T-helper 1 cell treated with Interleukin-12 subunit alpha and Interleukin-12 subunit beta and Interleukin-4 antibody, amounts not matched to agents 30 ng/mL and 1 ng/mL, for 36 hours (primary cell): ENCODE data around the gene TAS2R4. TPM values are rescaled to one million over a fixed set of nuclear protein-coding genes. Genes with fewer than 3 reads are reported as not detected.
"Not testable (repeated sequence)": the region's sequence is repeated elsewhere in the genome, so short reads cannot be mapped to it uniquely, and the experiment has no call there.

Source experiments
- intact Hi-C: fragments of 100-400 bp; cut with micrococcal nuclease; formaldehyde crosslinking; loops from one replicate; pipeline ENCODE4 v1.15.1; 2024
- total RNA-seq: library from RNA; stranded (reverse); gene quantifications from 2 replicates; pipeline ENCODE4 v1.2.3, GENCODE V29; 2022

TAS2R4 gene
- total RNA-seq, 1 donor from 2014 or later = 0.83 TPM

DNA sequence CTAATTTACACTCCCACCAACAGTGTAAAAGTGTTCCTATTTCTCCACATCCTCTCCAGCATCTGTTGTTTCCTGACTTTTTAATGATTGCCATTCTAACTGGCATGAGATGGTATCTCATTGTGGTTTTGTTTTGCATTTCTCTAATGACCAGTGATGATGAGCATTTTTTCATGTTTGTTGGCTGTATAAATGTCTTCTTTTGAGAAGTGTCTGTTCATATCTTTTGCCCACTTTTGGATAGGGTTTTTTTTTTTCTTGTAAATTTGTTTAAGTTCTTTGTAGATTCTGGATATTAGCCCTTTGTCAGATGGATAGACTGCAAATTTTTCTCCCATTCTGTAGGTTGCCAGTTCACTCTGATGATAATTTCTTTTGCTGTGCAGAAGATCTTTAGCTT is 46.0 kb downstream of the TAS2R4 start:
- intact Hi-C loops = not testable (repeated sequence)

Other genes starting within 250 kb of the TAS2R4 start
- gene AGK, start 225.3 kb upstream of the TAS2R4 start, total RNA-seq = 79.0 and 83.1 TPM in 2 replicates
- gene DENND11, start 74.5 kb upstream of the TAS2R4 start, total RNA-seq = 43.6 and 44.0 TPM in 2 replicates
- 0.12 and 0.15 TPM in 2 replicates for gene WEE2, start 68.3 kb upstream of the TAS2R4 start, total RNA-seq
- gene SSBP1, start 38.3 kb upstream of the TAS2R4 start, total RNA-seq = 147 and 154 TPM in 2 replicates
- 0.88 and 1.4 TPM in 2 replicates for gene TAS2R3, start 12.6 kb upstream of the TAS2R4 start, total RNA-seq
- 0.83 and 1.2 TPM in 2 replicates for gene TAS2R5, start 13.5 kb downstream of the TAS2R4 start, total RNA-seq
- not detected in 2 replicates for gene PRSS37, start 64.8 kb downstream of the TAS2R4 start, total RNA-seq
- gene OR9A4, start 139.7 kb downstream of the TAS2R4 start, total RNA-seq = not detected in 2 replicates
- not detected in 2 replicates for gene CLEC5A, start 170.3 kb downstream of the TAS2R4 start, total RNA-seq
- not detected in 2 replicates for gene TAS2R38, start 197.1 kb downstream of the TAS2R4 start, total RNA-seq
- gene MGAM, start 219.2 kb downstream of the TAS2R4 start, total RNA-seq = 0.02 TPM in 1 of 2 replicates, not detected in the other